Measurements from ENCODE around the gene PAK2.
"Not testable (repeated sequence)": the region's sequence is repeated elsewhere in the genome, so short reads cannot be mapped to it uniquely, and the experiment has no call there.

PAK2 gene

DNA sequence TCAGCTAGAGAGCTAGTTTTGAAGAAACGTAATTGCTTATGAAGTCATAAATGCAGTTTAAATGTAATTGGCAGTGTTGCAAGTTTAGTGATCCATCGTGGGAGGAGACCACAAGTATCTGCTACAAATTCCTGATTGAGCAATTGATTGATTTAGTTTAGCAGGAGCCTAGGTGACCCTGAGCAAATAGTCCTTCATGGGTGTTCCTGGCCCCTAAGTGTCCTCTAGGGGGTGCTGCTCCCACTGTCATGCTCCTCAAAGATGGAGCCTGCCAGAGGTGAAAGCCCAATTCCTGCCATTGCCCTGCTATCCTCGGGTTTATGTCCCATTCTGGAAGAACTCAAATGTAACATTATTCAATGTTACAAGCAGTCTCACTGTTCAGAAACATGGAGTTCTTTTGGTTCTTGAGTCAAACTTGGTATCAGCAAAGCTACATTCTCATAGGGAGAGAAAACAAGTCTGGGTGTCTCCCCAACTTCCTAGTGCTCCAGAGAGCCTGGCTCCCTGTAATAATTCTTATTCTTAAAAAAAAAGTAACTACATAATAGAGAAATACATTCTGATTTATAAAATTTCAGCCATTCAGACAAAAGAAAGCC lies 98.3 kb downstream of the PAK2 start:
- no peak overlapping the region for H3K9ac ChIP-seq (ENCODE audit: insufficient read length)
- H3K4me3 ChIP-seq = no peak overlapping the region
- no peaks in the 10 kb centered on the region for H3K36me3 ChIP-seq (ENCODE audit: insufficient read depth, low read length)
- H3K27ac ChIP-seq = no peak overlapping the region
- DNase-seq (ENCODE audit: low read depth, low spot score) = peak; percentile 32
- H3K9me3 ChIP-seq (ENCODE audit: low read depth, low read length) = no peaks in the 10 kb centered on the region
- no peak for TF ChIP-seq POLR2AphosphoS5 (IDR thresholded peaks at IDR 0.05; ENCODE audit: borderline replicate concordance, low read depth, low read length)
- no peak for TF ChIP-seq EZH2 (IDR thresholded peaks at IDR 0.05)
- no peak for TF ChIP-seq FOXP2 (optimal IDR thresholded peaks at IDR 0.05; ENCODE audit: control extremely low read depth, extremely low read length, insufficient read depth)

DNA sequence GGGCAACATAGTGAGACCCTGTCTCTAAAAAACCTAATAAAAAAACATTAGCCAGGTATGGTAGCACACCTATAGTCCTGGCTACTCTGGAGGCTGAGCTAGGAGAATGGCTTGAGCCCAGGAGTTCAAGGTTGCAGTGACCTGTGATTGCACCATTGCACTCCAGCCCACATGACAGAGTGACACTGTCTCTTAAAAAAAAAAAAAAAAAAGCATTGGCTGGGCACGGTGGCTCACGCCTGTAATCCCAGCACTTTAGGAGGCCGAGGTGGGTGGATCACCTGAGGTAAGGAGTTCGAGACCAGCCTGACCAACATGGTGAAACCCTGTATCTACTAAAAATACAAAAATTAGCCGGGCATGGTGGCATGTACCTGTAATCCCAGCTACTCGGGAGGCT lies 99.7 kb downstream of the PAK2 start:
- not testable (repeated sequence) for H3K9me3 ChIP-seq (ENCODE audit: low read depth, low read length); H3K9ac ChIP-seq (ENCODE audit: insufficient read length); DNase-seq (ENCODE audit: low read depth, low spot score); H3K36me3 ChIP-seq (ENCODE audit: insufficient read depth, low read length); H3K27ac ChIP-seq; H3K4me3 ChIP-seq

DNA sequence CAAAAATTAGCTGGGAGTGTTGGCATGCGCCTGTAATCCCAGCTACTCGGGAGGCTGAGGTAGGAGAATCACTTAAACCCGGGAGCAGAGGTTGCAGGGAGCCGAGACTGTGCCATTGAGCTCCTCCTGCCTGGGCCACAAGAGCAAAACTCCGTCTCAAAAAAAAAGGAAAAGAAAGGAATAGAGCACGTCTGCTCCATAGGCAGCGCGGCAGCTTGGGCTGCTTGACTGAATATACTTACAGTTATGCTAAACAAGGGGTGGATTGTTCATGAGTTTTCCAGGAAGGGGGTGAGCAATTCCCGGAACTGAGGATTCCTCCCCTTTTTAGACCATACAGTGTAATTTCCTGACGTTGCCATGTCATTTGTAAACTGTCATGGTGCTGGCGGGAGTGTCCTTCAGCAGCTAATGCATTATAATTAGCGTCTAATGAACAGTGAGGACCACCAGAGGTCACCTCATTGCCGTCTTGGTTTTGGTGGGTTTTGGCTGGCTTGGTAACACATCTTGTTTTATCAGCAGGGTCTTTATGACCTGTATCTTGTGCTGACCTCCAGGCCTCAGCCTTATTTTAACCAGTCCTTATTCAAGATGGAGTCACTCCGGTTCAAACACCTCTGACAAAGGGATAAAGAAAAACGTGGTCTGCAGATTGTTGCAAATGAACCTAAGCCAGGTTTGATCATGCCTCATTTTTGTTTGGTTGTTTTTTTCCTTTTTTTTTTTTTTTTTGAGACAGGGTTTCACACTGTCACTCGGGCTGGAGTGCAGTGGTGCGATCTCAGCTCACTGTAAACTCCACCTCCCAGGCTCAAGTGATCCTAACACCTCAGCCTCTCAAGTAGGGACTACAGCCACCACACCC lies 103.1 kb downstream of the PAK2 start:
- DNase-seq (ENCODE audit: low read depth, low spot score) = no peak
- H3K27ac ChIP-seq = no peak overlapping the region
- H3K4me3 ChIP-seq = no peak overlapping the region
- TF ChIP-seq FOXP2 (optimal IDR thresholded peaks at IDR 0.05; ENCODE audit: control extremely low read depth, extremely low read length, insufficient read depth) (no peak), EZH2 (IDR thresholded peaks at IDR 0.05) (no peak), POLR2AphosphoS5 (IDR thresholded peaks at IDR 0.05; ENCODE audit: borderline replicate concordance, low read depth, low read length) (no peak)
- no peaks in the 10 kb centered on the region for H3K36me3 ChIP-seq (ENCODE audit: insufficient read depth, low read length)
- H3K9me3 ChIP-seq (ENCODE audit: low read depth, low read length) = no peaks in the 10 kb centered on the region
- no peak overlapping the region for H3K9ac ChIP-seq (ENCODE audit: insufficient read length)

DNA sequence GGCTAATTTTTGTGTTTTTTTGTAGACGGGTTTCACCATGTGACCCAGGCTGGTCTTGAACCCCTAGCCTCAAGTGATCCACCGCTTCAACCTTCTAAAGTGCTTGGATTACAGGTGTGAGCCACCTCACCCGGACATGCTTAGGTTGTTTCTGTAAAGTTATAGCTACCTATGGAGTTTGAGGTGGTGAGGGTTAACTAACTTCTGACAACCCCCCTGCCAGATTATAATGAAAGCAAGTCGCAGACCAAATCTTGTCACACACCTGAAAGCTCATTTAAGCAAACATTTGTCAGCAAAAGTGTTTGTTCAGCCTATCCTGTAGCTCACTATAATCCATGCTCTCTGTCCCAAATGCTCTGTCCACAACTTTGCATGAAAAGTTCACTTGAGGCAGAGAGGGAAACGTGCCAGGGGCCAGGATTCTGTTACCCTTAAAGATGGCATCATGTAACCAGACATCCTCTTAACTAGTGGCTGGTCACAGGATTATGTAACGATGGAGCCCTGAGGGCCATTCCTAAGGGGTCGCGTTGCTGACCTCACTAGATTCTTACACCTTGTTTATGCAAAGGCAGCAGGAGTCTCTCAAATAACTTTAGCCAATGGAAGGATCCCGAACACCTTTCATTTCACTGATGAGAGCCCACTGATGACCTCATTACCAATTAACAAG lies 103.9 kb downstream of the PAK2 start:
- no peaks in the 10 kb centered on the region for H3K36me3 ChIP-seq (ENCODE audit: insufficient read depth, low read length)
- no peak overlapping the region for H3K9ac ChIP-seq (ENCODE audit: insufficient read length)
- TF ChIP-seq POLR2AphosphoS5 (IDR thresholded peaks at IDR 0.05; ENCODE audit: borderline replicate concordance, low read depth, low read length) = no peak
- no peak for TF ChIP-seq FOXP2 (optimal IDR thresholded peaks at IDR 0.05; ENCODE audit: control extremely low read depth, extremely low read length, insufficient read depth)
- no peak for TF ChIP-seq EZH2 (IDR thresholded peaks at IDR 0.05)
- H3K27ac ChIP-seq = no peak overlapping the region
- no peak for DNase-seq (ENCODE audit: low read depth, low spot score)
- no peak overlapping the region for H3K4me3 ChIP-seq
- no peaks in the 10 kb centered on the region; the same call in 1 of the 2 replicates for H3K9me3 ChIP-seq (ENCODE audit: low read depth, low read length)

DNA sequence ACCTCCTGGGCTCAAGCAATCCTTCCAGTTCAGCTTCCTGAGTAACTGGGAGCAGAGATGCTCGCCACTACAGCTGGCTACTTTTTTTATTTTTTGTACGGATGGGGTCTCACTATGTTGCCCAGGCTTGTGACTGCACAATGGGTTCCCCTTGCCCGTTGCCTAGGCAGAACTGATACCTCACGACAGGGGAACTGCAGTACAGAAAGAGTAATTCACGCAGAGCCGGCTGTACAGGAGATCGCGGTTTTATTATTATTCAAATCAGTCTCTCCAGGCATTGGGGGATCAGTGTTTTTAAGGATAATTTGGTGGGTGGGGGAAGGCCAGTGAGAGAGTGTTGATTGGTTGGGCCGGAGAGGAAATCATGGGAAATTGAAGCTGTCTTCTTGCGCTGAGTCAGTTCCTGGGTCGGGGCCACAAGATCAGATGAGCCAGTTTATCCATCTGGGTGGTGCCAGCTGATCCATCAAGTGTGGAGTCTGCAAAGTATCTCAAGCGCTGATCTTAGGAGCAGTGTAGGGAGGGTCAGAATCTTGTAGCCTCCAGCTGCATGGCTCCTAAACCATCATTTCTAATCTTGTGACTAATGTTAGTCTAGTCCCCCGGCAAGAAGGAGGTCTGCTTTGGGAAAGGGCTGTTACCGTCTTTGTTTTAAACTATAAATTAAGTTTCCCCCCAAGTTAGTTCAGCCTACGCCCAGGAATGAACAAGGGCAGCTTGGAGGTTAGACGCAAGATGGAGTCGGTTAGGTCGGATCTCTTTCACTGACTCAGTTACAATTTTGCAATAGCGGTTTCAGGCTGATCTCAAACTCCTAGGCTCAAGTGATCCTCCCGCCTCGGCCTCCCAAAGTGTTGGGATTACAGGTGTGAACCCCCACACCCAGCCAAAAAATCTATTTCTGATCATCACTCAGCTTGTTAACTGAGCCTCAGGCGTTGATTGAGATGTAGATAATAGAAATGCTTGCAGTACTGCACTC lies 104.9 kb downstream of the PAK2 start:
- H3K36me3 ChIP-seq (ENCODE audit: insufficient read depth, low read length); H3K27ac ChIP-seq; H3K4me3 ChIP-seq; H3K9me3 ChIP-seq (ENCODE audit: low read depth, low read length); H3K9ac ChIP-seq (ENCODE audit: insufficient read length): not testable (repeated sequence)
- DNase-seq (ENCODE audit: low read depth, low spot score) = peak; percentile 12

DNA sequence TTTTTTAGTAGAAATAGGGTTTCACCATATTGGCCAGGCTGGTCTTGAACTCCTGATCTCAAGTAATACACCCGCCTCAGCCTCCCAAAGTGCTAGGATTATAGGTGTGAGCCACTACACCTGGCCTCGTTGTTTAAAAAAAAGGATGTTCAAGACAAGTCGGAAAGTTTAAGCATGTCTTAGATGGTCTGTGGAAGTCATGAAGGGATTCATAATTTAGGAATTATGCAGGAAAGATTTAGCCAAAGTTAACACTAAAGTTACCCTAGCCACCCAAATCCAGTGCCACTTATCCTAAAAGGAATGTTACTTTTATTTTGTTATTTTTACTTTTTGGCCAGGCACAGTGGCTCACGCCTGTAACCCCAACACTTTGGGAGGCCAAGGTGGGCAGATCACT lies 108.7 kb downstream of the PAK2 start:
- not testable (repeated sequence) for DNase-seq (ENCODE audit: low read depth, low spot score); H3K27ac ChIP-seq; H3K36me3 ChIP-seq (ENCODE audit: insufficient read depth, low read length); H3K9ac ChIP-seq (ENCODE audit: insufficient read length); H3K4me3 ChIP-seq; H3K9me3 ChIP-seq (ENCODE audit: low read depth, low read length)

DNA sequence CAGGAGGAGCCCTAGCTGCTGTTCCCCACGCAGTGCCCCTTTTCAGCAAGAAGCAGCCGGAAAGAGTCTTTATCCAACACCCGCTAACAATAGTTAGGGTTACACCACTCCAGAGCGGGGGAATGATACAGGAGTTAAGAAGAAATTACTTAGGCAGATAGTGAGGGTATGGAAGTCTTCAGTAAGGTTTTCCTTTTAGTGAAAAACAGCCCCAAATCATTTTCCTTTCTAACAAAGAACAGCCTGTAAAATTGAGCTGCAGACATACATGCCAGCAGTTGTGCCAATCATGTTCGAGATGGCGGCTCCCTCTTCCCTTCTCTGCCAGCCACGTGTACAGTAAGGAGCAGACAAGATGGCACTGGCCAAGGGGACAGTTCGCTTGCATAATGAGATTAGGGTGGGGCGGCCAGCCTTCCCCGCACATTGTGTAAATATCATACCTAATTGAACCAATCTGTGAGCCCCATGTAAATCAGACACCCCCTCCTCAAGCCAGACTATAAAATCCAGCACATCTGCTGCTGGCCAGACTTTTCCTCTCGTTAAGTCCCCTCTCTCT lies 109.6 kb downstream of the PAK2 start:
- DNase-seq (ENCODE audit: low read depth, low spot score) = no peak
- no peak overlapping the region for H3K27ac ChIP-seq
- H3K36me3 ChIP-seq (ENCODE audit: insufficient read depth, low read length) = no peaks in the 10 kb centered on the region
- no peak overlapping the region for H3K9ac ChIP-seq (ENCODE audit: insufficient read length)
- H3K4me3 ChIP-seq = no peak overlapping the region
- TF ChIP-seq FOXP2 (optimal IDR thresholded peaks at IDR 0.05; ENCODE audit: control extremely low read depth, extremely low read length, insufficient read depth) (no peak), EZH2 (IDR thresholded peaks at IDR 0.05) (no peak), POLR2AphosphoS5 (IDR thresholded peaks at IDR 0.05; ENCODE audit: borderline replicate concordance, low read depth, low read length) (no peak)
- H3K9me3 ChIP-seq (ENCODE audit: low read depth, low read length) = no peaks in the 10 kb centered on the region; the same call in 1 of the 2 replicates

DNA sequence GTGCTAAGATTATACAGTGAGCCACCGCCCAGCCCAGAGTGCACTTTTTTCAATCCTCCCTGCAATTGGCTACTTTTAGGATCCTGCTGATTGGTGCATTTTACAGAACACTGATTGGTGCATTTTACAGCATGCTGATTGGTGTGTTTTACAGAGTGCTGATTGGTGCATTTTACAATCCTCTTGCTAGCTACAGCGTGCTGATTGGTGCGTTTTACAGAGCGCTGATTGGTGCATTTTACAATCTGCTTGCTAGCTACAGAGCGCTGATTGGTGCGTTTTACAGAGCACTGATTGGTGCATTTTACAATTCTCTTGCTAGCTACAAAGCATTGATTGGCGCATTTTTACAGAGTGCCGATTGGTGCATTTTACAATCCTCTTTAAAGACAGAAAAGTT lies 123.3 kb downstream of the PAK2 start:
- not testable (repeated sequence) for H3K9ac ChIP-seq (ENCODE audit: insufficient read length); DNase-seq (ENCODE audit: low read depth, low spot score); H3K27ac ChIP-seq; H3K36me3 ChIP-seq (ENCODE audit: insufficient read depth, low read length); H3K4me3 ChIP-seq; H3K9me3 ChIP-seq (ENCODE audit: low read depth, low read length)
